Esophagus muscularis mucosa (tissue), 4 donors: ENCODE results near the gene IGFBP2. TPM values are rescaled to one million over a fixed set of nuclear protein-coding genes. Genes with fewer than 3 reads are reported as not detected.

ENCODE experiments used
- DNase-seq: peaks from one replicate; pipeline ENCODE4 v3.0.0-alpha.2; 2017; ENCODE audit errors: extremely low spot score
- H3K27ac ChIP-seq, 4 donors: fragments of 200-600 bp; sonication (generic); replicated peaks in 1 of 4; 1 replicate in 3 of 4; 2 replicates in 1 of 4; pipeline ENCODE4 v1.5.1; 2016 to 2019; ENCODE audit warnings: mild to moderate bottlenecking in 1 of 4
- H3K27me3 ChIP-seq, 4 donors: fragments of 200-600 bp; sonication (generic); one replicate each; pipeline versions ENCODE4 v1.5.1 to v1.6.0; 2016 to 2019
- H3K36me3 ChIP-seq, 4 donors: fragments of 200-600 bp; sonication (generic); one replicate each; pipeline ENCODE4 v1.5.1; 2016 to 2019
- H3K4me1 ChIP-seq, 4 donors: fragments of 200-600 bp; sonication (generic); one replicate each; pipeline ENCODE4 v1.5.1; 2016 to 2019
- H3K4me3 ChIP-seq, 4 donors: fragments of 200-600 bp; sonication (generic); 1 replicate in 2 of 4; 2 replicates in 2 of 4; pipeline ENCODE4 v1.5.1; 2016 to 2019; ENCODE audit warnings: mild to moderate bottlenecking in 4 of 4, moderate library complexity in 1 of 4
- H3K9me3 ChIP-seq, 4 donors: fragments of 200-600 bp; sonication (generic); 1 replicate in 3 of 4; 2 replicates in 1 of 4; pipeline ENCODE4 v1.5.1; 2016 to 2019
- EP300 ChIP-seq: sonication (generic); formaldehyde crosslinking; IDR thresholded peaks from one replicate; pipeline ENCODE4 v1.6.1; 2017; ENCODE audit warnings: antibody characterized with exemption
- POLR2A ChIP-seq: fragments of 450-650 bp; IDR thresholded peaks from one replicate; pipeline ENCODE4 v1.6.1; 2017; ENCODE audit warnings: antibody characterized with exemption, moderate library complexity, mild to moderate bottlenecking, low read depth
- POLR2AphosphoS5 ChIP-seq, 2 donors: sonication (generic); formaldehyde crosslinking; IDR thresholded peaks; one replicate each; pipeline ENCODE4 v1.6.1; 2017; ENCODE audit warnings: antibody characterized with exemption in 2 of 2
- WGBS: methylation state at CpG from one replicate; pipeline ENCODE4 v1.1.5; 2018; 5-methylcytosine and 5-hydroxymethylcytosine counted together
- intact Hi-C: fragments of 100-400 bp; cut with DNase I; formaldehyde crosslinking; loops from one replicate; pipeline ENCODE4 v1.15.1; 2023
- total RNA-seq, 4 donors: library from RNA; depleted of rRNA; stranded (reverse); fragments of >200 nt; gene quantifications; one replicate each; pipeline versions ENCODE4 v1.1.0 to v1.2.1, GENCODE V29; 2016
- TF ChIP-seq, protein P1 (sequence below), 3 experiments: fragments of 200-600 bp in 2 of 3; fragments of 450-650 bp in 1 of 3; sonication (generic) in 2 of 3; IDR thresholded peaks; one replicate each; pipeline ENCODE4 v1.5.1; 2017 to 2019; ENCODE audit warnings: antibody characterized with exemption in 3 of 3, mild to moderate bottlenecking in 2 of 3, moderate library complexity in 1 of 3

Gene IGFBP2
- total RNA-seq, 4 donors from 2014 or later = 188 to 446 (median 280) TPM

DNA sequence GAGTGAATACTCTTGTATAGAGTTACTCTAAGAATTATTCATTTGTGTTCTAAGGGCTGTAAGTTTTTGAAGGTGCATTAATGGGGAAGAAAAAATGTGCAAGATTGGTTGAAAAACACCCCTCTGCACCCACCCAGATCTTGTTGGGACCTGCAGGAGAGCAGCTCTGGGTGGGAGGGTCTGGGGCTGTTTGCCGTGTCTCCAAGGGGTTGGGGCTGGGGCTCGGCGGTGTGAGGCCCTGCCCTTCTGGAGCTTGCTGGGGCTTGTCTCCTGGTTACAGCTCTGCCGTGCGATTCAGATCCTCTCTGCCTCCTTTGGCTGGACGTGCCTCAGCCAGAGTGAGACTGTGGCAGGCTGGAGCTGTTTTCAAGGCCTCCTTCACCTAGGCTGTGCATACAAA, 26.1 kb downstream of the IGFBP2 start:
- 68% methylated on average over 5 of the region's 6 CpGs for WGBS
- no peaks in the 10 kb centered on the region for H3K9me3 ChIP-seq
- TF ChIP-seq, protein P1, sequence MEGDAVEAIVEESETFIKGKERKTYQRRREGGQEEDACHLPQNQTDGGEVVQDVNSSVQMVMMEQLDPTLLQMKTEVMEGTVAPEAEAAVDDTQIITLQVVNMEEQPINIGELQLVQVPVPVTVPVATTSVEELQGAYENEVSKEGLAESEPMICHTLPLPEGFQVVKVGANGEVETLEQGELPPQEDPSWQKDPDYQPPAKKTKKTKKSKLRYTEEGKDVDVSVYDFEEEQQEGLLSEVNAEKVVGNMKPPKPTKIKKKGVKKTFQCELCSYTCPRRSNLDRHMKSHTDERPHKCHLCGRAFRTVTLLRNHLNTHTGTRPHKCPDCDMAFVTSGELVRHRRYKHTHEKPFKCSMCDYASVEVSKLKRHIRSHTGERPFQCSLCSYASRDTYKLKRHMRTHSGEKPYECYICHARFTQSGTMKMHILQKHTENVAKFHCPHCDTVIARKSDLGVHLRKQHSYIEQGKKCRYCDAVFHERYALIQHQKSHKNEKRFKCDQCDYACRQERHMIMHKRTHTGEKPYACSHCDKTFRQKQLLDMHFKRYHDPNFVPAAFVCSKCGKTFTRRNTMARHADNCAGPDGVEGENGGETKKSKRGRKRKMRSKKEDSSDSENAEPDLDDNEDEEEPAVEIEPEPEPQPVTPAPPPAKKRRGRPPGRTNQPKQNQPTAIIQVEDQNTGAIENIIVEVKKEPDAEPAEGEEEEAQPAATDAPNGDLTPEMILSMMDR (IDR thresholded peaks at IDR 0.05) = no peak
- TF ChIP-seq POLR2A = no peak
- TF ChIP-seq POLR2AphosphoS5 (IDR thresholded peaks at IDR 0.05) = no peak
- no peak for TF ChIP-seq EP300
- H3K4me1 ChIP-seq = peaks cover under 1 to 53% (median 42%) of the 10 kb centered on the region in 4 donors
- intact Hi-C loops = no loop called here
- DNase-seq = no peak
- H3K27ac ChIP-seq = peak overlapping the region in 3 of 4 donors; percentile 1 to 26 (median 18)
- H3K27me3 ChIP-seq = no peaks in the 10 kb centered on the region
- no peak overlapping the region for H3K4me3 ChIP-seq
- H3K36me3 ChIP-seq = peaks cover 0 to 44% (median 34%) of the 10 kb centered on the region in 4 donors

DNA sequence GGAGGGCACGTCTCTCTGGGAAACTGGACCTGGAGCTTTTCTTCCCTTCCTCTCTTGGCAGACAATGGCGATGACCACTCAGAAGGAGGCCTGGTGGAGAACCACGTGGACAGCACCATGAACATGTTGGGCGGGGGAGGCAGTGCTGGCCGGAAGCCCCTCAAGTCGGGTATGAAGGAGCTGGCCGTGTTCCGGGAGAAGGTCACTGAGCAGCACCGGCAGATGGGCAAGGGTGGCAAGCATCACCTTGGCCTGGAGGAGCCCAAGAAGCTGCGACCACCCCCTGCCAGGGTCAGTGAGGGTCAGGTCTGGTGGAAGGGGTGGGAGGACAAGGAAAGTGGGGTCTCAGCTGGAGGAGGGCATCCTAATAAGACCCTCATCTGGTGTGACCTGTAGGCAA, 27.3 kb downstream of the IGFBP2 start:
- Histone ChIP-seq H3K27me3 (no peaks in the 10 kb centered on the region), H3K9me3 (no peaks in the 10 kb centered on the region), H3K4me3 (no peak overlapping the region), H3K36me3 (peaks cover 0 to 44% (median 34%) of the 10 kb centered on the region in 4 donors), H3K27ac (peak overlapping the region in 1 of 4 donors; percentile 36), H3K4me1 (peaks cover 10 to 53% (median 46%) of the 10 kb centered on the region in 4 donors)
- TF ChIP-seq POLR2AphosphoS5 (IDR thresholded peaks at IDR 0.05) (no peak), EP300 (no peak), POLR2A (no peak)
- TF ChIP-seq, protein P1 (IDR thresholded peaks at IDR 0.05) = no peak
- no peak for DNase-seq
- intact Hi-C loops = no loop called here
- 90% methylated on average over 9 of the region's 10 CpGs for WGBS

DNA sequence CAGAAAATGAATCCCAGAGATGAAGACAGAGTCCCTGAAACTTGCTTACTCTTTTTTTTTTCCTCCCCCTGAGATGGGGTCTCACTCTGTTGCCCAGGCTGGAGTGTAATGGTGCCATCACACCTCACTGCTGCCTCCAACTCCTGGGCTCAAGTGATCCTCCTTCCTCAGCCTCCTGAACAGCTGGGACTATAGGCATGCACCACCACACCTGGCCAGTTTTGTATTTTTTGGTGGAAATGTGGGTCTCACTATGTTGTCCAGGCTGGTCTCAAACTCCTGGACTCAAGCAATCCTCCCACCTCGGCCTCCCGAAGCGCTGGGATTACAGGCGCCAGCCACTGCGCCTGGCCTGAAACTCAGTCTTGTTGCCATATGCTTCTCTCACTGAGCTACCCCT, 27.8 kb downstream of the IGFBP2 start:
- intact Hi-C loops = no loop called here
- Histone ChIP-seq H3K36me3 (peaks cover 0 to 44% (median 34%) of the 10 kb centered on the region in 4 donors), H3K27me3 (no peaks in the 10 kb centered on the region), H3K9me3 (no peaks in the 10 kb centered on the region), H3K4me1 (peaks cover 15 to 53% (median 49%) of the 10 kb centered on the region in 4 donors), H3K4me3 (no peak overlapping the region), H3K27ac (peak overlapping the region in 1 of 4 donors; percentile 13)
- no peak for TF ChIP-seq POLR2A
- no peak for TF ChIP-seq EP300
- no peak for TF ChIP-seq POLR2AphosphoS5 (IDR thresholded peaks at IDR 0.05)
- TF ChIP-seq, protein P1 (IDR thresholded peaks at IDR 0.05) = no peak
- WGBS = 100% methylated on average over 5 of the region's 5 CpGs
- DNase-seq = no peak

DNA sequence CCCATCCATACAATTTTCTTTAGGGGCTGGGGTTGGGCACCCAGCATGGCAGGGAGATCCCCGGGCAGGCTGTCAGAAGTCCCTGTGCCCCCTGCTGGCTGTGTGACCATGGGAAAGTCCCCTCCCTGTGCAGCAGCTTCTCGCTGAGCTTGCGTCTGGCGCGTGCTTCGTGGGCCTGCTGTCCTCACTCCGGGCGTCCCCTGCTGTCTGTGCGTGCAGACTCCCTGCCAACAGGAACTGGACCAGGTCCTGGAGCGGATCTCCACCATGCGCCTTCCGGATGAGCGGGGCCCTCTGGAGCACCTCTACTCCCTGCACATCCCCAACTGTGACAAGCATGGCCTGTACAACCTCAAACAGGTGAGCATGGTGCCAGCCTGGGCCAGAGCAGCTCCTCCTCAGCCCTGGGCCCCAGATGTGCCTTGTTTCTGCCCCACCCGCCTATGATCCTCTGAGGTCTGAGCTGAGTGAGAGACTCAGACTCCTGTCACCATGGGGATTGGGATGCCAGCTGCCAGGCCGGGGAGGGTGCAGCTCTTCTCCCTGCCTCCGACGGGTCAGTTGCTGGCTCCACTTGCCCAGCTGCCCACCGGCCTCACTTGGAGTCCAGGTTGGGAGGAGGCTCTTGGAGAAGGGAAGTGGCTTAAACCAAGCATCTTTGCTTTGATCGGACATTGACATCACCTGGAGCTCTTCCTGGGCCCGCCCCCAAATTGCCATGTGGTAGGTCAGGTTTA, 28.6 kb downstream of the IGFBP2 start:
- Histone ChIP-seq H3K4me1 (peaks cover 19 to 51% (median 51%) of the 10 kb centered on the region in 4 donors), H3K36me3 (peaks cover 0 to 40% (median 34%) of the 10 kb centered on the region in 4 donors)

More for the DNA sequence above, 28.6 kb downstream of the IGFBP2 start:
- peak overlapping the region in 1 of 4 donors; percentile 13 for H3K27ac ChIP-seq
- no peak for DNase-seq
- TF ChIP-seq, protein P1 (IDR thresholded peaks at IDR 0.05) = peak in 2 of 3 experiments; percentile 10 to 25
- TF ChIP-seq POLR2A = no peak
- H3K27me3 ChIP-seq = no peaks in the 10 kb centered on the region
- intact Hi-C loops = no loop called here
- no peak overlapping the region for H3K4me3 ChIP-seq
- 82% methylated on average over 10 of the region's 20 CpGs for WGBS
- H3K9me3 ChIP-seq = no peaks in the 10 kb centered on the region
